GM19193 (cell line): ENCODE results near the gene SSR2.

Experiments
- POLR2A ChIP-seq: IDR thresholded peaks from 4 replicates; pipeline ENCODE4 v1.6.1; 2011; ENCODE audit not compliant: insufficient read depth, insufficient read length; ENCODE audit errors: extremely low read depth

SSR2 gene

DNA sequence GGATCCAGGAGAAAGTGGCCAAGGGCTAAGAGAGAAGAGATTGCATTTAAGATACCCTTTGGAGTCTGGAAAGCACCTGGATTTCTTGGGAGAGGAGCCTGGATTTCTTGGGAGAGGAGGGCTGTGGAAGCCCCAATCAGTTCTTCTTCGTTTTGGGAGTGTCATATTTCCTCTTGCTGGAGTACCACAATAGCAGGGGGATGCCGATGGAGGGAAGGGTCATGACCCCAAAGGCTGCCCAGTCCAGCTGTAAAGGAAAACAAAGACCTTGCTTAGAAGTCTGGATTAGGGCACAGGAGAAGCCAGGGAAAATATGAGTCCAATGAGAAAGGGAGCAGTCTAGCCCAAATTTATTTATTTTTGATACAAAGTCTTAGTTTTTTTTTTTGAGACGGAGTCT is 11.3 kb downstream of the SSR2 start:
- TF ChIP-seq POLR2A: no peak

DNA sequence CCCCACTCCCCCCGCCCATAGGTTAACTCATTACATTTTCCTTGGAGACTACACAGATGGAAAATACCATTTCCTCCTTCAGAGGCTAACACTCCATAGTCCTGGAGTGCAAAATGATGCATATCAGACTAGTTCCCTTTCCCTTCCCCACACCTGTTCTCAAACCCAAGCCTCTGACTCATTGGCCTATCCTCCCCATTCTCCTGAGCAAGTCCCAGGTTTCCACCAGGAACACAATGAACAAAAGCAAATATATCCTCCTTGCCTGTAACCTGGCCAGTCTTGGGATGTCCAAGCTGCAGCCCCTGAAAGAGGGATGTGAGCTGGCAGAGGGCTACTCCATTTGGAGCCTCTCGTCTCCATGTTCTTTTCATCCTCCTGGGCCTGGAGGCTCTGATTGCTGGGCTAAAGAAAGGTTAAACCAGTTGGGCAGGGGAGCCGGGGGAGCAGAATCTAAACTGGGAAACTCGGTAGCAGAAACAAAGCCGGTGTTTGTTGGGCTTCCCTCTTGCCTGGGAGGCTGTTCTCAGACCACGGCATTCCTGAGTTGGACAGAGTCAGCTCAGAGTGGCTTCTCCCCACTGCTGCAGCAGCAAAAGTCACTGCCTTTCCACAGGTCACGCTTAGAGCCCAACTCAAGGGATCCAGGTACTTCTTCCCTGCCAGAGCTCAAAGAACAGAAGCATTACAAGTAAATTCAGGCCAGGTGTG is 13.9 kb downstream of the SSR2 start:
- TF ChIP-seq POLR2A: no peak

- TF ChIP-seq POLR2A: no peak
These were observed 15.7 kb downstream of the SSR2 start for GRCh38 chr1:156004843-156005584.

- no peak for TF ChIP-seq POLR2A
These were observed 16.9 kb downstream of the SSR2 start for GRCh38 chr1:156003923-156004188.

DNA sequence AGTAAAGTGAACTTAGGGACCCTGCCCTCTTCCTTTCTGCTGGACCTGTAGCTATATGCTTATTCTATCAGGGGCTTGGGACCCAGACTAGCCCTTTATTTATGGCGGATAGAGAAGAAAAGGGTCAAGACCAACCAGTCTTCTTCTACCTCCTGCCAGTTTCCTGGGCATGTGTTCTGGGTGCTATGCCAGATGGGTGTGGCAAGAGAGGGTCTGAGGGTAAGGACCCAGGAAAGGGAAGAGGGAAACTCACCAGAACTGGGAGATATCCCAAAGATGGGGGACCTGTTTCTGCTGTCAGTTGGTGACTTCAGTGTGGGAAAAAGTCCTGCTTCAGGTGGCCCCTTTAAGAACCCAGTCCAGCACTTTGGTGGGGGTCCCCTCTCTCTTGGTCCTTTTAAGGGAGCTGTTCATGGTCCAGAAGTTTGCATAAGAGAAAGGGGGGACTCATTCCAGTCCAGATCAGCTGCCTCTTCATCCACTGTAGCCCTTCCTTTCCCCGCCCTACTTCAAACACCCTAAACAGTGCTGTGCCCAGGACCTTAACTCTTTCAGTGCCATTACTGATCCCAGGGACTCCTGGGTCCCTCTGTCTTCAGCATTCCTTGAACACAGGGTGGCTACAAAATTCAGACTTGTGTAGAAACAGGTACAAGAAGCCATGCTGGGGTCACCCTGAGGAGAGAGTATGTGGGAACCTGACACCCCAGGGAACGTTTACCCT is 18.4 kb downstream of the SSR2 start:
- TF ChIP-seq POLR2A: no peak

GRCh38 chr1:156001662-156002171 is 19.0 kb downstream of the SSR2 start:
- no peak for TF ChIP-seq POLR2A

GRCh38 chr1:156001021-156001661 is 19.6 kb downstream of the SSR2 start:
- no peak for TF ChIP-seq POLR2A

DNA sequence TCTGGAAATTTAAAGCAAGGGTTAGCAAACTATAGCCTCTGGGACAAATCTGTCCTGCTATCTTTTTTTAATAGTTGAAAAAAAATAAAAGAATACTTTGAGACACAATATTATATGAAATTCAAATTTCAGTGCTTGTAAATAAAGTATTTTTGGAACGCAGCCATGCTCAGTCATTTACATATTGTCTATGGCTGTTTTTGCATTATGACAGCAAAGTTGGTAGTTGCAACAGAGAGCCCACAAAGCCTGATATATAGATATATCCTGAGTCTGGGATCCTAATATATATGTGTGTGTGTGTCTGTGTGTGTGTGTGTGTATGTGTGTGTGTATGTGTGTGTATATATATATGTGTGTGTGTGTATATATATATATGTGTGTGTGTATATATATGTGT is 20.8 kb downstream of the SSR2 start:
- TF ChIP-seq POLR2A: no peak

GRCh38 chr1:155996166-155996565 is 24.6 kb downstream of the SSR2 start:
- no peak for TF ChIP-seq POLR2A

GRCh38 chr1:155993595-155993994 is 27.2 kb downstream of the SSR2 start:
- TF ChIP-seq POLR2A: no peak

- TF ChIP-seq POLR2A: no peak
These were observed 30.6 kb downstream of the SSR2 start for GRCh38 chr1:155990005-155990739.

- no peak for TF ChIP-seq POLR2A
These were observed 31.3 kb downstream of the SSR2 start for GRCh38 chr1:155989242-155990004.

DNA sequence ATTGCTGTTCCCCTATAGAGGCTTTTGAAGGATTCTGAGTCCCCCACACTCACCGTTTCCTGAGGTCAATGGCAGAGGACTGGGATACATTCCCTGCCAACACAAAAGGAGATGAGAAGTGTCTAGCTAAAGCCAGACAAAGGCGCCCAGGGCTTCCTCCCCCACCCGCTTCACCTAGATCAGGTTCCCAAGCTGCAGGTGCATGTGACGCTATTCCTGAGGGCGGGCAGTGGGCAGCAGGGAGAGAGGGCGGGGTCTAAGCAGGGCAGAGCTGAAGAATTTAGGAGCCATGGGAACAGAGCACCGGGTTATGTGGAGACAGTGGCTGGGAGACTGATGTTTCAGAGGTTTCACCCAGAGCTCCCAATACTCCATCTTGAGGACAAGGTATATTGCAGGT is 36.4 kb downstream of the SSR2 start:
- no peak for TF ChIP-seq POLR2A
